Measurements from ENCODE around the gene SYNDIG1. TPM values are rescaled to one million over a fixed set of nuclear protein-coding genes. Genes with fewer than 3 reads are reported as not detected.

Gene SYNDIG1
- total RNA-seq, 4 donors from 2014 or later = 0.20 to 1.3 (median 0.66) TPM; not detected in 1

- Histone ChIP-seq H3K36me3 (no peaks in the 10 kb centered on the region), H3K4me1 (no peaks in the 10 kb centered on the region), H3K9me3 (no peaks in the 10 kb centered on the region), H3K27me3 (no peaks in the 10 kb centered on the region), H3K4me3 (no peak overlapping the region), H3K27ac (no peak overlapping the region)
- no peak for ATAC-seq
- in situ Hi-C loops (cut with MboI; ENCODE audit: low sequenced_read_pairs in 4 of 4) = no loop called here
- TF ChIP-seq POLR2A (IDR thresholded peaks at IDR 0.05) = no peak
- TF ChIP-seq CTCF (IDR thresholded peaks at IDR 0.05 in 4 of 5, conservative IDR thresholded peaks at IDR 0.05 in 1 of 5) = no peak
- intact Hi-C loops (cut with DNase I; ENCODE audit: low total_unique reads) = no loop called here
- no peak for DNase-seq
These were observed 109.4 kb downstream of the SYNDIG1 start for GRCh38 chr20:24578567-24579415.

DNA sequence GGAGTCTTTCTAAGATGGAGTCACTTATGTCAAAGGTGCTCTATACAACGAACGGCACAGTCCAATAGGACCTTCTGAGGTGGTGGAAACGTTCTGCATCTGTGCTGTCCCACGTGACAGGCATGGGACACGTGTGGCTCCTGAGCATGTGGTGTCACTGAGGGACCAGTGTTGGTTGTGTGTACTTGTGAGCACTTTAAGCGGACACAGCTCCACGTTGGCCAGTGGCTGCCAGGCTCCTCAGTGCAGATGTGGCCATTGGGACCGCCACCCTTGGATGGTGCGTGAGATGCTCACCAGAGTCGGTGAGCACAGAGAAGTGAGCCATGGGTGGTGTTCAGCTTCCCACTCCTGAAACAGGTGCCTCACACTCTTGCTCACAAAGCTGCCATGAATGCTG, 110.0 kb downstream of the SYNDIG1 start:
- ATAC-seq (no peak), DNase-seq (no peak)
- intact Hi-C loops (cut with DNase I; ENCODE audit: low total_unique reads) (no loop called here), in situ Hi-C loops (cut with MboI; ENCODE audit: low sequenced_read_pairs in 4 of 4) (no loop called here)
- Histone ChIP-seq H3K9me3 (no peaks in the 10 kb centered on the region), H3K36me3 (no peaks in the 10 kb centered on the region), H3K27ac (no peak overlapping the region), H3K4me1 (no peaks in the 10 kb centered on the region), H3K27me3 (no peaks in the 10 kb centered on the region), H3K4me3 (no peak overlapping the region)
- TF ChIP-seq CTCF (IDR thresholded peaks at IDR 0.05 in 4 of 5, conservative IDR thresholded peaks at IDR 0.05 in 1 of 5) (no peak), POLR2A (IDR thresholded peaks at IDR 0.05) (no peak)

- Histone ChIP-seq H3K9me3 (no peaks in the 10 kb centered on the region), H3K36me3 (no peaks in the 10 kb centered on the region), H3K27ac (no peak overlapping the region), H3K4me3 (no peak overlapping the region), H3K4me1 (no peaks in the 10 kb centered on the region), H3K27me3 (no peaks in the 10 kb centered on the region)
- TF ChIP-seq CTCF (IDR thresholded peaks at IDR 0.05 in 4 of 5, conservative IDR thresholded peaks at IDR 0.05 in 1 of 5) = no peak
- TF ChIP-seq POLR2A (IDR thresholded peaks at IDR 0.05) = no peak
- in situ Hi-C loops (cut with MboI; ENCODE audit: low sequenced_read_pairs in 4 of 4) = no loop called here
- DNase-seq (no peak), ATAC-seq (no peak)
- intact Hi-C loops (cut with DNase I; ENCODE audit: low total_unique reads) = no loop called here
These were observed 110.6 kb downstream of the SYNDIG1 start for GRCh38 chr20:24580006-24580405.

DNA sequence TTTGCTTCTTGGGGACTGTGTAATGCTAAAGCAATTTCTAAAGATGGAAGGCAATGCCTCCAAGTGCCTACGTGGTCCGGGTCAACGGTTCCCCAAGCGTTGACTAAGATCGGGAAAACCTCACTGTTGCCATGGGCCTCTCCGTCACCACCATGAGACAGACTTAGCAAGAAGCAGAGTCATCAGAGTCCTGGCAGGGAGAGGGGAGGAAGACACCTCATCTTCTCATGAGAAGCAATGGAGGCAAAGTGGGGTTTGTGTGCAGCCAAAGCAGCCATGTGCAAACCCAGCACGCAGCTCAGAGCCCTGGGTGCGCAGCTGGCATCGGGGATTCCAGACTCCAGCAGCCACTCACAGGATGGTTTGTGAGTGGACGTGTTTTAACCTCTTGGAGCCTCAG, 111.4 kb downstream of the SYNDIG1 start:
- Histone ChIP-seq H3K36me3 (no peaks in the 10 kb centered on the region), H3K9me3 (no peaks in the 10 kb centered on the region), H3K27ac (no peak overlapping the region), H3K4me1 (no peaks in the 10 kb centered on the region), H3K4me3 (no peak overlapping the region), H3K27me3 (no peaks in the 10 kb centered on the region)
- intact Hi-C loops (cut with DNase I; ENCODE audit: low total_unique reads) (no loop called here), in situ Hi-C loops (cut with MboI; ENCODE audit: low sequenced_read_pairs in 4 of 4) (no loop called here)
- no peak for TF ChIP-seq POLR2A (IDR thresholded peaks at IDR 0.05)
- TF ChIP-seq CTCF (IDR thresholded peaks at IDR 0.05 in 4 of 5, conservative IDR thresholded peaks at IDR 0.05 in 1 of 5) = no peak
- ATAC-seq (no peak), DNase-seq (no peak)

Measured in gastrocnemius medialis (tissue), 4 donors.